B cell (primary cell): ENCODE results near the gene EPOP.

Experiments used
- EZH2 ChIP-seq: IDR thresholded peaks from 2 replicates; pipeline ENCODE4 v1.6.1; 2012; ENCODE audit warnings: borderline replicate concordance, low read depth, mild to moderate bottlenecking, moderate library complexity, low read length; ENCODE audit not compliant: insufficient read depth, poor library complexity, severe bottlenecking
- TF ChIP-seq, protein P1 (sequence below): fragments of 200-600 bp; IDR thresholded peaks from one replicate; pipeline ENCODE4 v1.8.0; 2022; ENCODE audit warnings: antibody characterized with exemption, mild to moderate bottlenecking

DNA sequence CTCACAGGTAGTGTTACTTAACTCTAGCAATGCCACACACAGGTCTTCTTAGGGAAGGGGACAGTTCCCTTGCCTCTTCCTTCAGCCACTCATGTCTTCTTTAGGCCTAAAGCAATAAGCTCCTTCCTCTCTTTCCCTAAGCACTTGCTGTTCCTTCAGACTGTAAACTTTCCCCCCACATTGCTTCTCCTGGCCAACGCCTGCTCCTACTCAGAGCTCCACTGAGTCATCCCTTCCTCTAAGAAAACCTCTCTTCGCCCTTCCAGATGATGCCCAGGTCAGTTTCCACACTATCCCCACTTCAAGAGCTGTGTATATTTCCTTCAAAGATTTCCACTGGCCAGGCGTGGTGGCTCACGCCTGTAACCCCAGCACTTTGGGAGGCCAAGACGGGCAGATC, 12.5 kb upstream of the EPOP start:
- TF ChIP-seq, protein P1, sequence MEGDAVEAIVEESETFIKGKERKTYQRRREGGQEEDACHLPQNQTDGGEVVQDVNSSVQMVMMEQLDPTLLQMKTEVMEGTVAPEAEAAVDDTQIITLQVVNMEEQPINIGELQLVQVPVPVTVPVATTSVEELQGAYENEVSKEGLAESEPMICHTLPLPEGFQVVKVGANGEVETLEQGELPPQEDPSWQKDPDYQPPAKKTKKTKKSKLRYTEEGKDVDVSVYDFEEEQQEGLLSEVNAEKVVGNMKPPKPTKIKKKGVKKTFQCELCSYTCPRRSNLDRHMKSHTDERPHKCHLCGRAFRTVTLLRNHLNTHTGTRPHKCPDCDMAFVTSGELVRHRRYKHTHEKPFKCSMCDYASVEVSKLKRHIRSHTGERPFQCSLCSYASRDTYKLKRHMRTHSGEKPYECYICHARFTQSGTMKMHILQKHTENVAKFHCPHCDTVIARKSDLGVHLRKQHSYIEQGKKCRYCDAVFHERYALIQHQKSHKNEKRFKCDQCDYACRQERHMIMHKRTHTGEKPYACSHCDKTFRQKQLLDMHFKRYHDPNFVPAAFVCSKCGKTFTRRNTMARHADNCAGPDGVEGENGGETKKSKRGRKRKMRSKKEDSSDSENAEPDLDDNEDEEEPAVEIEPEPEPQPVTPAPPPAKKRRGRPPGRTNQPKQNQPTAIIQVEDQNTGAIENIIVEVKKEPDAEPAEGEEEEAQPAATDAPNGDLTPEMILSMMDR, result no peak
- no peak for TF ChIP-seq EZH2
